ENCODE results near the gene CDC16.

CDC16 gene

GRCh38 chr13:114313061-114313860, 78.6 kb downstream of the CDC16 start:
- Mint-ChIP-seq H3K36me3 (ENCODE audit: low read depth) (peaks cover 8% of the 10 kb centered on the region), H3K4me3 (peak overlapping the region; percentile 92), H3K9me3 (no peaks in the 10 kb centered on the region), H3K27me3 (ENCODE audit: low read depth) (no peaks in the 10 kb centered on the region), H3K4me1 (ENCODE audit: low read depth) (peaks cover 32% of the 10 kb centered on the region), H3K27ac (peak overlapping the region; percentile 91)

DNA sequence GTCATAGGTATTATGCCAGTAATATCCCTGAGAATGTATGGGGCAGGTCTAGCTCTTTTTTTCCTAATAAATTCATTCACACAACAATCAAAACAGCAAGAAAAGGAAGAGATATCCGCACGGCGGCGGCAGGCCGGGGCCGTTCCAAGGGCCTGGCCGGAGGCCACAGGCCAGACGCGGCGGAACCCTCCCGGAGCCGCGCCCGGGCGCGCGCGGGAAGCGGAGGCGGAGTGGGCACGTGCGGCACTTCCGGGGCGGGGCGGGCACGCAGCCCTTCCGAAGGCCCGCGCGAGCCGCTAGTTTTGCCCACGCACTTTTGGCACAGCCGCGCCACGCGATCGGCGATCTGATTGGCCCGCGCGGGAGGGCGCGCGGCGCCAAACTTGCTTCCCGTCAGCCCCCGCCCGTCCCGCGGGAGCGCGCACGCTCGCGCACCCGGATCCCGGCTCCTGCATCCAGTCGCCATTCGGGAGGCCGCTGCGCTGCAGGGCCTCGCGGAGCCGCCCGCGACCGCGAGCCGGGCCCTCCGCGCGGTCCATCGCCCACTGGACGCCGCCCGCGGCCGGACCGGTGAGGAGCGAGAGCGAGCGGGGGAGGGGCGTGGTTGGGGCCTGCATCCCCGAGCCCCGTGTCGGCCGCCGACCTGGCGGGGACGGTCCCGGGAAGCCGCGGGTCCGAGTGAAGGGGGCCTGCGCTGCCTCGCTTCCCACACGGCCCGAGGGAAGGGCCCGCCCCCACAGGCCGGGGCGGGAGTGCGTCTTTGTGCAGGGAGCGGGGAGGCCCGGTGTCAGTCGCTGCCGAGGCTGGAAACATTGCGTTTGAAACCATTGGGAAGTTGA, 79.6 kb downstream of the CDC16 start, which contains the start of gene CHAMP1:
CHAMP1 (plus strand) TSS at position 430 of the 839 bp plus-strand sequence. CDS start 9,340 bp downstream, outside the sequence.
- H3K4me1 Mint-ChIP-seq (ENCODE audit: low read depth): peaks cover 38% of the 10 kb centered on the region
- peak within 1 kb of the TSS; percentile 91 for H3K27ac Mint-ChIP-seq
- H3K9me3 Mint-ChIP-seq: no peaks in the 10 kb centered on the region
- H3K36me3 Mint-ChIP-seq (ENCODE audit: low read depth): peaks cover 10% of the 10 kb centered on the region
- no peaks in the 10 kb centered on the region for H3K27me3 Mint-ChIP-seq (ENCODE audit: low read depth)
- H3K4me3 Mint-ChIP-seq: peak within 1 kb of the TSS; percentile 94

DNA sequence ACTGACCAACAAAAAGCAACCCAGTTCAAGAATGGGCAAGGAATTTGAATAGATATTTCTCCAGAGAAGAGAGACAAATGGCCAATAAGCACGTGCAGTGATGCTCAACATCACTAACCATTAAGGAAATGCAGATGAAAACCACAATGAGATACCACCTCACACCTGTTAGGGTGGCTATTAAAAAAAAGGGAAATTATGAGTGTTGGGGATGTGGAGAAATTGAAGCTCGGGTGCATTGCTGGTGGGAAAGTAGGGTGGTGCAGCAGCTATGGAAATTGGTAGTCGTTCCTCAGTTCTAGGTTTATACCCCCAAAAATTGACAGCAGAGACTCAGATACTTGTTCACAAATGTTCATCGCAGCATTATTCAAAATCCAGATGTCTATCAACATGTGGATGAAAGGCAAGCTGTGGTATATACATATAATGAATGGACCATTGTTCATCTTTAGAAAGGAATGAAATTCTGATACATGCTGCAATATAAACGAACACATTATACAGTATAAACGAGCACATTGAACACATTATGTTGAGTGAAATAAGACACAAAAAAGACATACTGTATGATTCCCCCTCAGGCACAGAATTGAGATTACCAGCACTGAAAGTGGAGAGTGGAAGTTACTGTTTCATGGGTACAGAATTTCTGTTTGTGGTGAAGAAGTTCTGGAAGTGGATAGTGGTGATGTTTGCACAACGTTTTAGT, 80.5 kb downstream of the CDC16 start:
- Mint-ChIP-seq H3K27ac (peak overlapping the region; percentile 76), H3K4me1 (ENCODE audit: low read depth) (peaks cover 46% of the 10 kb centered on the region)

DNA sequence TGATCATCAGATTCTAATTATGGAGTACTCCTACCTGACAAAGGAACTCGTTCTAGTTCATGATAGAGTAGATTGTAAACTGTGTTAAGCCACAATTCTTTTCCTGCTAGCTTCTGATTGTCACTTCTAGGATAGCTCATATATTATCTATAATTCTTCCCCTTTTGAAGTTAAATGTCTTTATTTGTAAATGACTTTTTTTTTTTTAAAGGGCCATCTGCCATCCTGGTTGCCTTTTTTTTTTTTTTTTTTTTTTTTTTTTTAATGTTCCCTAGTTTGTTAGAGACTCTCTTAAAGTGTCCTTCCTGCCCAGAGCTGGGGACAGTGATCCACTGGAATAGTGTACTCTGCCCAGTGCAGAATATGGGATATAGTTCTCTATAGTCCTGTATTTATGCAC, 83.9 kb downstream of the CDC16 start:
- Mint-ChIP-seq H3K27ac (no peak overlapping the region), H3K4me3 (no peak overlapping the region), H3K4me1 (ENCODE audit: low read depth) (peaks cover 40% of the 10 kb centered on the region), H3K27me3 (ENCODE audit: low read depth) (no peaks in the 10 kb centered on the region), H3K36me3 (ENCODE audit: low read depth) (peaks cover 35% of the 10 kb centered on the region), H3K9me3 (no peaks in the 10 kb centered on the region)

More for the DNA sequence above, 80.5 kb downstream of the CDC16 start:
- Mint-ChIP-seq H3K27me3 (ENCODE audit: low read depth) (no peaks in the 10 kb centered on the region), H3K4me3 (peak overlapping the region; percentile 94), H3K9me3 (no peaks in the 10 kb centered on the region), H3K36me3 (ENCODE audit: low read depth) (peaks cover 17% of the 10 kb centered on the region)

GRCh38 chr13:114319441-114319913, 84.8 kb downstream of the CDC16 start:
- Mint-ChIP-seq H3K36me3 (ENCODE audit: low read depth) (peaks cover 43% of the 10 kb centered on the region), H3K27ac (no peak overlapping the region), H3K4me3 (no peak overlapping the region), H3K27me3 (ENCODE audit: low read depth) (no peaks in the 10 kb centered on the region), H3K9me3 (no peaks in the 10 kb centered on the region), H3K4me1 (ENCODE audit: low read depth) (peaks cover 41% of the 10 kb centered on the region)

GRCh38 chr13:114320065-114320464, 85.4 kb downstream of the CDC16 start:
- Mint-ChIP-seq H3K9me3 (no peaks in the 10 kb centered on the region), H3K27ac (no peak overlapping the region), H3K27me3 (ENCODE audit: low read depth) (no peaks in the 10 kb centered on the region), H3K4me3 (no peak overlapping the region), H3K4me1 (ENCODE audit: low read depth) (peaks cover 40% of the 10 kb centered on the region), H3K36me3 (ENCODE audit: low read depth) (peaks cover 40% of the 10 kb centered on the region)

- Mint-ChIP-seq H3K27me3 (ENCODE audit: low read depth) (no peaks in the 10 kb centered on the region), H3K4me1 (ENCODE audit: low read depth) (peaks cover 42% of the 10 kb centered on the region), H3K36me3 (ENCODE audit: low read depth) (peaks cover 47% of the 10 kb centered on the region), H3K9me3 (no peaks in the 10 kb centered on the region), H3K4me3 (no peak overlapping the region), H3K27ac (no peak overlapping the region)
Measured at GRCh38 chr13:114321256-114321655, 86.6 kb downstream of the CDC16 start.
